Astrocyte (in vitro differentiated cells and primary cell): ENCODE measurements around the gene UTS2.

Experiments used
- EZH2 ChIP-seq: IDR thresholded peaks from 2 replicates; pipeline ENCODE4 v1.6.1; 2012; ENCODE audit warnings: mild to moderate bottlenecking, low read length, inconsistent platforms; ENCODE audit not compliant: insufficient read depth
- TF ChIP-seq, protein P1 (sequence below): IDR thresholded peaks from 2 replicates; pipeline ENCODE4 v1.5.1; 2011; ENCODE audit warnings: low read depth, mild to moderate bottlenecking, inconsistent platforms, low read length, moderate library complexity; ENCODE audit not compliant: insufficient read depth

DNA sequence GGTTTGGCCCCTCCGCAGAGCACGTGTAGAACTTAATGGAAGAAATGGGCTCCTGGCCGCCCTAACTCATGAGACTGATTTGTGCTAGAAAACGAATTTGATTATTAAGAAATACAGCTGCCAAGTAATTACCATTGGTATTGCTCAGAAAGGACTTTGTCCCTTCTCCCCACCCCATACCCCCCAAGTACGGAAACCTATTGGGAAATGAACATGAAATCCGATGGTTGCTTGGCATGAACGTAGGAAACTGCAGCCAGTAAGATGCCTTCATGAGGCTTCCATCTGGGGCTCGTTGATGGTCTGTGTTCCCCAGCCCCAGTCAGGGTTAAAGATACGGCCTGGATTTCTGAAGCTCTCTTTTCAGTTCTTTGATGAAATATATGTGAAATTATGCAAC, 47.4 kb downstream of the UTS2 start:
- TF ChIP-seq, protein P1, sequence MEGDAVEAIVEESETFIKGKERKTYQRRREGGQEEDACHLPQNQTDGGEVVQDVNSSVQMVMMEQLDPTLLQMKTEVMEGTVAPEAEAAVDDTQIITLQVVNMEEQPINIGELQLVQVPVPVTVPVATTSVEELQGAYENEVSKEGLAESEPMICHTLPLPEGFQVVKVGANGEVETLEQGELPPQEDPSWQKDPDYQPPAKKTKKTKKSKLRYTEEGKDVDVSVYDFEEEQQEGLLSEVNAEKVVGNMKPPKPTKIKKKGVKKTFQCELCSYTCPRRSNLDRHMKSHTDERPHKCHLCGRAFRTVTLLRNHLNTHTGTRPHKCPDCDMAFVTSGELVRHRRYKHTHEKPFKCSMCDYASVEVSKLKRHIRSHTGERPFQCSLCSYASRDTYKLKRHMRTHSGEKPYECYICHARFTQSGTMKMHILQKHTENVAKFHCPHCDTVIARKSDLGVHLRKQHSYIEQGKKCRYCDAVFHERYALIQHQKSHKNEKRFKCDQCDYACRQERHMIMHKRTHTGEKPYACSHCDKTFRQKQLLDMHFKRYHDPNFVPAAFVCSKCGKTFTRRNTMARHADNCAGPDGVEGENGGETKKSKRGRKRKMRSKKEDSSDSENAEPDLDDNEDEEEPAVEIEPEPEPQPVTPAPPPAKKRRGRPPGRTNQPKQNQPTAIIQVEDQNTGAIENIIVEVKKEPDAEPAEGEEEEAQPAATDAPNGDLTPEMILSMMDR: no peak
- no peak for TF ChIP-seq EZH2
